Right atrium auricular region (tissue), 2 donors: ENCODE data around the gene MTSS2. TPM values are rescaled to one million over a fixed set of nuclear protein-coding genes. Genes with fewer than 3 reads are reported as not detected.

Experiments
- DNase-seq: peaks from one replicate; pipeline ENCODE4 v3.0.0-alpha.2; 2019; ENCODE audit warnings: low spot score
- H3K27ac ChIP-seq, 2 donors: fragments of 200-600 bp; sonication (generic); 1 replicate in 1 of 2; 2 replicates in 1 of 2; pipeline ENCODE4 v1.5.1; 2016 to 2019
- H3K27me3 ChIP-seq, 2 donors: fragments of 200-600 bp; sonication (generic); one replicate each; pipeline versions ENCODE4 v1.5.1 to v1.6.0; 2017 to 2019
- H3K36me3 ChIP-seq: fragments of 200-600 bp; sonication (generic); one replicate; pipeline ENCODE4 v1.5.1; 2016
- H3K4me1 ChIP-seq, 2 donors: fragments of 200-600 bp; sonication (generic); one replicate each; pipeline versions ENCODE4 v1.5.1 to v1.6.0; 2017 to 2019
- H3K4me3 ChIP-seq, 2 donors: fragments of 200-600 bp; sonication (generic); 1 replicate in 1 of 2; 2 replicates in 1 of 2; pipeline ENCODE4 v1.5.1; 2017 to 2019; ENCODE audit warnings: mild to moderate bottlenecking in 1 of 2, moderate library complexity in 1 of 2
- H3K9me3 ChIP-seq, 2 donors: fragments of 200-600 bp; sonication (generic); one replicate each; pipeline ENCODE4 v1.5.1; 2019
- CTCF ChIP-seq, 2 donors: fragments of 200-600 bp; sonication (generic); IDR thresholded peaks; one replicate each; pipeline ENCODE4 v1.5.1; 2019; ENCODE audit warnings: antibody characterized with exemption in 2 of 2
- total RNA-seq, 2 donors: library from RNA; depleted of rRNA; stranded (reverse); fragments of >200 nt; gene quantifications; one replicate each; pipeline ENCODE4 v1.1.0, GENCODE V29; 2016

Gene MTSS2
- total RNA-seq, 2 donors from 2014 or later, result 35.3 to 44.7 TPM

GRCh38 chr16:70682239-70683145 is 3.4 kb downstream of the MTSS2 start:
- Histone ChIP-seq H3K4me3 (no peak overlapping the region), H3K4me1 (peaks cover 0 to 66% of the 10 kb centered on the region in 2 donors), H3K9me3 (no peaks in the 10 kb centered on the region), H3K27ac (peak overlapping the region in 1 of 2 donors; percentile 82), H3K36me3 (peaks cover 23% of the 10 kb centered on the region), H3K27me3 (no peaks in the 10 kb centered on the region)
- no peak for DNase-seq
- no peak for TF ChIP-seq CTCF (IDR thresholded peaks at IDR 0.05)

- Histone ChIP-seq H3K27ac (peak overlapping the region; percentile 40 to 82), H3K4me3 (no peak overlapping the region), H3K4me1 (peaks cover 0 to 57% of the 10 kb centered on the region in 2 donors), H3K9me3 (no peaks in the 10 kb centered on the region), H3K36me3 (peaks cover 32% of the 10 kb centered on the region), H3K27me3 (no peaks in the 10 kb centered on the region)
- no peak for TF ChIP-seq CTCF (IDR thresholded peaks at IDR 0.05)
- DNase-seq, result no peak
Measured at GRCh38 chr16:70681382-70682238, 4.2 kb downstream of the MTSS2 start.

- Histone ChIP-seq H3K27ac (peak overlapping the region; percentile 40 to 82), H3K4me3 (no peak overlapping the region), H3K36me3 (peaks cover 40% of the 10 kb centered on the region), H3K27me3 (no peaks in the 10 kb centered on the region), H3K4me1 (peaks cover 0 to 52% of the 10 kb centered on the region in 2 donors), H3K9me3 (no peaks in the 10 kb centered on the region)
- no peak for DNase-seq
- TF ChIP-seq CTCF (IDR thresholded peaks at IDR 0.05), result no peak
Measured at GRCh38 chr16:70680495-70681381, 5.1 kb downstream of the MTSS2 start.

GRCh38 chr16:70679671-70680494 is 6.0 kb downstream of the MTSS2 start:
- no peak overlapping the region for H3K4me3 ChIP-seq

More at GRCh38 chr16:70679671-70680494, 6.0 kb downstream of the MTSS2 start:
- Histone ChIP-seq H3K4me1 (peaks cover 0 to 49% of the 10 kb centered on the region in 2 donors), H3K36me3 (peaks cover 49% of the 10 kb centered on the region), H3K27ac (peak overlapping the region in 1 of 2 donors; percentile 82), H3K27me3 (no peaks in the 10 kb centered on the region), H3K9me3 (no peaks in the 10 kb centered on the region)
- no peak for DNase-seq
- peak; percentile 75 for TF ChIP-seq CTCF (IDR thresholded peaks at IDR 0.05)
